GM12878 (cell line): ENCODE measurements around the gene UIMC1. TPM values are rescaled to one million over a fixed set of nuclear protein-coding genes. Genes with fewer than 3 reads are reported as not detected.

Experiments used
- ATAC-seq: fragments of 200-7000 bp; cut with Tn5 transposase; 3 replicates; pipeline ENCODE4 v1.9.1; 2020; ENCODE audit warnings: mild to moderate bottlenecking, moderate library complexity
- BruUV-seq: library from RNA; stranded (reverse); fragments of 400-500 nt; replicated peaks from 2 replicates; lab custom pipeline; 2021; lab: Mats Ljungman, UMichigan
- CTCF ChIA-PET: fragments of 300-600 bp; sonication (Branson Sonifier 250); formaldehyde crosslinking; extraction: SDS; loops from one replicate; lab custom pipeline; 2021; ENCODE audit warnings: inconsistent platforms; lab: Yijun Ruan, JAX
- POLR2A ChIA-PET: fragments of 350-600 bp; formaldehyde crosslinking; extraction: SDS; loops from one replicate; lab custom pipeline; 2021; ENCODE audit warnings: inconsistent platforms; lab: Charles Lee
- RAD21 ChIA-PET: fragments of 300-600 bp; sonication (Branson Sonifier 250); formaldehyde crosslinking; loops from one replicate; lab custom pipeline; 2023; ENCODE audit warnings: antibody characterized with exemption; ENCODE audit not compliant: unreplicated experiment; lab: Charles Lee
- SMC1A ChIA-PET: fragments of 300-600 bp; sonication (Branson Sonifier 250); formaldehyde crosslinking; loops from one replicate; lab custom pipeline; 2023; ENCODE audit not compliant: unreplicated experiment, uncharacterized antibody; lab: Charles Lee
- DNase-seq: peaks from one replicate; pipeline ENCODE4 v3.0.0-alpha.2; 2011; ENCODE audit warnings: low read depth, low spot score
- FAIRE-seq: peaks from 3 replicates; lab custom pipeline; 2011; peaks lifted over from hg19 to GRCh38; lab: Jason Lieb, UNC
- H2AFZ ChIP-seq: 2 replicates; pipeline ENCODE4 v1.6.0; 2011; ENCODE audit warnings: low read depth, low read length, control low read depth; ENCODE audit not compliant: control insufficient read depth
- H3K27ac ChIP-seq: 2 replicates; pipeline ENCODE4 v1.5.1; 2011; ENCODE audit warnings: control low read depth; ENCODE audit not compliant: control insufficient read depth, insufficient read depth
- H3K27me3 ChIP-seq, 2 experiments: replicated peaks in 1 of 2; 2 replicates each; pipeline versions ENCODE4 v1.6.0 to v1.6.1; 2011; ENCODE audit warnings: low read length in 1 of 2; ENCODE audit not compliant: control insufficient read depth in 2 of 2, insufficient read depth in 2 of 2
- H3K36me3 ChIP-seq, 2 experiments: 2 replicates each; pipeline ENCODE4 v1.5.1; 2011; ENCODE audit warnings: low read length in 1 of 2; ENCODE audit not compliant: control insufficient read depth in 2 of 2, insufficient read depth in 2 of 2
- H3K4me1 ChIP-seq: 2 replicates; pipeline ENCODE4 v1.6.1; 2011; ENCODE audit warnings: mild to moderate bottlenecking, low read length, moderate library complexity, mixed read lengths; ENCODE audit not compliant: control insufficient read depth, insufficient read depth
- H3K4me2 ChIP-seq: 2 replicates; pipeline ENCODE4 v1.6.0; 2011; ENCODE audit warnings: control low read depth; ENCODE audit not compliant: control insufficient read depth, insufficient read depth
- H3K4me3 ChIP-seq: fragments of 200-600 bp; sonication (generic); 2 replicates; pipeline ENCODE4 v1.5.1; 2016
- H3K79me2 ChIP-seq: 2 replicates; pipeline ENCODE4 v1.6.0; 2011; ENCODE audit warnings: low read length; ENCODE audit not compliant: control insufficient read depth, insufficient read depth
- H3K9ac ChIP-seq: 2 replicates; pipeline ENCODE4 v1.8.0; 2011; ENCODE audit warnings: low read length, control low read depth, mixed read lengths; ENCODE audit not compliant: control insufficient read depth, insufficient read depth
- H3K9me3 ChIP-seq: replicated peaks from 3 replicates; pipeline ENCODE4 v1.5.1; 2011; ENCODE audit warnings: mild to moderate bottlenecking, low read length; ENCODE audit not compliant: control insufficient read depth, insufficient read depth
- H4K20me1 ChIP-seq: 2 replicates; pipeline ENCODE4 v1.6.0; 2011; ENCODE audit not compliant: control insufficient read depth, insufficient read depth
- CBX3 ChIP-seq: fragments of 200-600 bp; sonication (generic); IDR thresholded peaks from 2 replicates; pipeline ENCODE4 v1.6.1; 2016; ENCODE audit warnings: low read depth, borderline replicate concordance
- CBX5 ChIP-seq: sonication (generic); IDR thresholded peaks from 2 replicates; pipeline ENCODE4 v1.6.1; 2016; ENCODE audit warnings: low read depth, moderate library complexity, mild to moderate bottlenecking, inconsistent platforms
- CTCF ChIP-seq, 3 experiments: IDR thresholded peaks in 2 of 3; conservative IDR thresholded peaks in 1 of 3; 2 replicates each; pipeline ENCODE4 v1.5.1; 2011; ENCODE audit warnings: low read depth in 3 of 3, low read length in 3 of 3, mild to moderate bottlenecking in 3 of 3, control low read depth in 2 of 3, moderate library complexity in 2 of 3, inconsistent platforms in 1 of 3, mixed read lengths in 1 of 3; ENCODE audit not compliant: control insufficient read depth in 2 of 3, insufficient read depth in 1 of 3; ENCODE audit errors: extremely low read depth in 1 of 3
- HCFC1 ChIP-seq: fragments of 150-350 bp; IDR thresholded peaks from 2 replicates; pipeline ENCODE4 v1.6.1; 2014; ENCODE audit warnings: low read length
- HDAC2 ChIP-seq: fragments of 200-600 bp; sonication (generic); IDR thresholded peaks from 2 replicates; pipeline ENCODE4 v1.6.1; 2017
- IRF4 ChIP-seq: IDR thresholded peaks from 2 replicates; pipeline ENCODE4 v1.6.1; 2011; ENCODE audit warnings: low read depth, low read length
- JUNB ChIP-seq: IDR thresholded peaks from 2 replicates; pipeline ENCODE4 v1.6.1; 2016; ENCODE audit warnings: antibody characterized with exemption, mild to moderate bottlenecking
- MTA2 ChIP-seq: fragments of 450-650 bp; IDR thresholded peaks from 2 replicates; pipeline ENCODE4 v1.6.1; 2016; ENCODE audit warnings: low read depth, mild to moderate bottlenecking, moderate library complexity
- NR2F1 ChIP-seq: fragments of 450-650 bp; conservative IDR thresholded peaks from 2 replicates; pipeline ENCODE4 v1.6.1; 2017; ENCODE audit warnings: mild to moderate bottlenecking
- SIN3A ChIP-seq: IDR thresholded peaks from 2 replicates; pipeline ENCODE4 v1.6.1; 2012; ENCODE audit warnings: low read depth, low read length, improper control_type of control experiment
- STAT1 ChIP-seq: fragments of 450-650 bp; conservative IDR thresholded peaks from 2 replicates; pipeline ENCODE4 v1.6.1; 2014; ENCODE audit warnings: antibody characterized with exemption, mild to moderate bottlenecking
- WRNIP1 ChIP-seq: IDR thresholded peaks from 2 replicates; pipeline ENCODE4 v1.6.1; 2011; ENCODE audit warnings: low read depth, low read length, improper control_type of control experiment, borderline replicate concordance
- YY1 ChIP-seq: IDR thresholded peaks from 2 replicates; pipeline ENCODE4 v1.6.1; 2011; ENCODE audit warnings: low read depth, mild to moderate bottlenecking, low read length
- ZSCAN29 ChIP-seq: fragments of 450-650 bp; IDR thresholded peaks from 2 replicates; pipeline ENCODE4 v1.6.1; 2017; ENCODE audit warnings: mild to moderate bottlenecking, moderate library complexity
- WGBS: methylation state at CpG from one replicate; pipeline ENCODE4 v1.1.6; 2016; ENCODE audit warnings: low lambda C conversion rate; ENCODE audit not compliant: insufficient replicate concordance, insufficient coverage; ENCODE audit errors: missing lambda C conversion rate; 5-methylcytosine and 5-hydroxymethylcytosine counted together
- in situ Hi-C: fragments of 300-500 bp; cut with MboI; formaldehyde crosslinking; loops from 9 replicates; pipeline ENCODE4 v1.14.3; 2018; ENCODE audit warnings: mixed read lengths
- intact Hi-C: fragments of 100-400 bp; cut with micrococcal nuclease; formaldehyde crosslinking; loops from one replicate; pipeline ENCODE4 v1.14.2; 2022; ENCODE audit not compliant: unreplicated experiment
- polyA plus RNA-seq, 11 experiments: library from polyadenylated mRNA; depleted of rRNA in 4 of 11; unstranded in 6 of 11; stranded (reverse) in 5 of 11; fragments of >200 nt; fragmentation: Nextera tagmentation in 4 of 11; fragmentation: Illumina TruSeq in 1 of 11; extraction: Ambion mirVana in 4 of 11; extraction: Trizol in 1 of 11; gene quantifications; 1 replicate in 1 of 11; 2 replicates in 10 of 11; pipeline versions ENCODE4 v1.2.1 to v1.2.3, GENCODE V29; 2011 to 2016; ENCODE audit warnings: inconsistent platforms in 2 of 11, missing spikeins in 2 of 11, low read depth in 1 of 11
- total RNA-seq, 4 experiments: library from RNA; depleted of rRNA in 3 of 4; stranded (reverse); fragments of >200 nt in 3 of 4; fragmentation: Illumina TruSeq in 1 of 4; extraction: Trizol in 1 of 4; gene quantifications; 2 replicates each; pipeline versions ENCODE4 v1.2.1 to v1.2.3, GENCODE V29; 2013 to 2021
- TF ChIP-seq, protein P1 (sequence below): fragments of 450-650 bp; IDR thresholded peaks from 2 replicates; pipeline ENCODE4 v1.6.1; 2014; ENCODE audit warnings: mild to moderate bottlenecking

UIMC1 gene
- total and polyA plus RNA-seq, 10 of the 15 experiments (the other 5 are each of a cell fraction or from before 2014, with no cell fraction given), result 16.2 to 51.4 (median 32.7) TPM

DNA sequence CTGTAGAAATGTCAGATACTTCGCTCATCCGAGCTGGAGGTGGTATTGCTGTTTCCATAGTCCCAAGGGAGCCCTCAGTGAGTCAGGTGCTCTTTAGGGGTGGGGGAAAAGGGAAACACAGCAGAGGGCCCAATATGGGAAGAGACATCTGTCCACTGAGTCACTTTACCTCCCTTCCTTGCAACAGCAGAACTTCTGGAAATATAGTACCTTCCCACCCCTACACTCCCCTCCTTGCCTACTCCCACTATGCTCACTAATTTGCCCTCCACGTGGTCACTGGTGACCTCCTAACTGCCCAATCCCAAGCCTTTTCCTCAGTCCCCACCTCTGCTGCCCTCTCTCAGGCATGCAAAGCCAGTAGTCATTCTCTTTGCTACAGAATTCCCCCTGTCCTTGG is 109.3 kb downstream of the UIMC1 start:
- POLR2A ChIA-PET, result no interaction called here
- no peak for ATAC-seq

GRCh38 chr5:176895831-176896230 is 110.7 kb downstream of the UIMC1 start:
- H3K4me1 ChIP-seq, result no peaks in the 10 kb centered on the region
- ATAC-seq (no peak), DNase-seq (no peak), FAIRE-seq (no peak)
- no peaks in the 10 kb centered on the region for H3K36me3 ChIP-seq
- no TSS peak for BruUV-seq
- no peak overlapping the region for H3K27ac ChIP-seq
- H3K9ac ChIP-seq, result no peak overlapping the region
- no peak overlapping the region for H2AFZ ChIP-seq
- WGBS, result 53% methylated on average over 4 of the region's 4 CpGs
- H3K27me3 ChIP-seq, result no peaks in the 10 kb centered on the region; a peak in 2 of 4 replicates
- no peaks in the 10 kb centered on the region for H3K9me3 ChIP-seq
- intact Hi-C loops (no loop called here), in situ Hi-C loops (no loop called here)
- H3K4me2 ChIP-seq, result no peak overlapping the region
- no peak overlapping the region for H3K4me3 ChIP-seq
- ChIA-PET SMC1A (no interaction called here), POLR2A (no interaction called here), RAD21 (no interaction called here), CTCF (no interaction called here)
- H4K20me1 ChIP-seq, result no peaks in the 10 kb centered on the region
- H3K79me2 ChIP-seq, result no peaks in the 10 kb centered on the region
- no peak for TF ChIP-seq NR2F1
- TF ChIP-seq CTCF (IDR thresholded peaks at IDR 0.05 in 2 of 3, conservative IDR thresholded peaks at IDR 0.05 in 1 of 3; ENCODE audit: control insufficient read depth in 2 of 3, extremely low read depth in 1 of 3, insufficient read depth in 1 of 3, low read depth in 3 of 3, low read length in 3 of 3), result no peak
- no peak for TF ChIP-seq SIN3A
- TF ChIP-seq STAT1, result no peak
- no peak for TF ChIP-seq CBX3
- TF ChIP-seq, protein P1, sequence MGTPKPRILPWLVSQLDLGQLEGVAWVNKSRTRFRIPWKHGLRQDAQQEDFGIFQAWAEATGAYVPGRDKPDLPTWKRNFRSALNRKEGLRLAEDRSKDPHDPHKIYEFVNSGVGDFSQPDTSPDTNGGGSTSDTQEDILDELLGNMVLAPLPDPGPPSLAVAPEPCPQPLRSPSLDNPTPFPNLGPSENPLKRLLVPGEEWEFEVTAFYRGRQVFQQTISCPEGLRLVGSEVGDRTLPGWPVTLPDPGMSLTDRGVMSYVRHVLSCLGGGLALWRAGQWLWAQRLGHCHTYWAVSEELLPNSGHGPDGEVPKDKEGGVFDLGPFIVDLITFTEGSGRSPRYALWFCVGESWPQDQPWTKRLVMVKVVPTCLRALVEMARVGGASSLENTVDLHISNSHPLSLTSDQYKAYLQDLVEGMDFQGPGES, result no peak
- no peak for TF ChIP-seq HCFC1
- TF ChIP-seq JUNB, result no peak
- no peak for TF ChIP-seq MTA2
- TF ChIP-seq WRNIP1, result no peak
- no peak for TF ChIP-seq CBX5
- TF ChIP-seq HDAC2, result no peak

More for the DNA sequence above, 109.3 kb downstream of the UIMC1 start:
- TF ChIP-seq ZSCAN29 (no peak), YY1 (no peak), IRF4 (no peak)
- Histone ChIP-seq H4K20me1 (no peaks in the 10 kb centered on the region), H3K4me1 (peaks cover 6% of the 10 kb centered on the region; the same call in 1 of the 2 replicates), H3K27me3 (no peaks in the 10 kb centered on the region; a peak in 2 of 4 replicates), H3K4me3 (no peak overlapping the region), H2AFZ (no peak overlapping the region), H3K4me2 (no peak overlapping the region), H3K36me3 (peaks cover under 1 to 3% of the 10 kb centered on the region in 2 experiments; a peak in 2 of 4 replicates), H3K79me2 (no peaks in the 10 kb centered on the region), H3K9ac (no peak overlapping the region), H3K9me3 (no peaks in the 10 kb centered on the region), H3K27ac (no peak overlapping the region)
- 32% methylated on average over 3 of the region's 3 CpGs for WGBS
- no peak for DNase-seq
- intact Hi-C loops (no loop called here), in situ Hi-C loops (no loop called here)
- ChIA-PET RAD21 (no interaction called here), SMC1A (no interaction called here), CTCF (interaction anchor here (1.8 kb wide), 1 partner anchor 237 kb away, joined by 9 read pairs; no protein-coding TSS in a partner anchor)
- no peak for FAIRE-seq
- no TSS peak for BruUV-seq
